ENCODE data around the gene SH3GL3. TPM values are rescaled to one million over a fixed set of nuclear protein-coding genes. Genes with fewer than 3 reads are reported as not detected.

The SH3GL3 gene
- total and polyA plus RNA-seq, 2 of the 13 experiments (the other 11 are each of a cell fraction or from before 2014, with no cell fraction given), result not detected

DNA sequence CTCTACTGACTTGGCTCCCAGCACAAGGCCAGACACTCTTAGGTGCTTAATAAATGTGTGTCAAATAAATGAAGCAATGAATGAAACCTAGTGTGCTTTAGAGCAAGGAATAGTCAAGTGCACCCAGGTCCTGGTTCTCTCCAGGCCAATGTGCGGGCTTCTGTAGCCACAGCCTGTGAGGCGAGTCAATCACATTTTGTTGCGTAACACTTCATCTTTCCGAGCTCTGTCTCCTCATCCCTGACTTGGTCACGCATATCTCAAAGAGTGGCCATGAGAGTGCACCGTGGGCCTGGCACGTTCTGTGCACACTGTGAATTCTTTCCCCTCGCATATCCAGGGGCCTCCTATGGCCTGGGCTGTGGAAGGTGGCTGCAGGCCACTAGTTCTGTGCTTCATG lies 11.4 kb upstream of the SH3GL3 start:
- H3K9me3 ChIP-seq (ENCODE audit: low read length), result no peaks in the 10 kb centered on the region
- DNase-seq (ENCODE audit: low spot score) (no peak), FAIRE-seq (no peak), ATAC-seq (no peak)
- TF ChIP-seq ZNF496 (CRISPR knock-in tag; IDR thresholded peaks at IDR 0.05; ENCODE audit: insufficient replicate concordance) (no peak), CEBPB (IDR thresholded peaks at IDR 0.05; ENCODE audit: borderline replicate concordance, low read depth, low read length) (peak; percentile 81), CEBPG (CRISPR knock-in tag; IDR thresholded peaks at IDR 0.05) (peak; percentile 48; the same call in 1 of the 2 replicates)
- POLR2A ChIA-PET, result no interaction called here
- no peak overlapping the region for H3K4me2 ChIP-seq (ENCODE audit: low read depth, low read length)
- H3K4me1 ChIP-seq (ENCODE audit: insufficient read depth, low read length), result no peaks in the 10 kb centered on the region
- peaks cover 1 to 12% of the 10 kb centered on the region in 2 experiments; a peak in 1 of 5 replicates for H3K27me3 ChIP-seq (ENCODE audit: control insufficient read depth in 1 of 2, insufficient read depth in 2 of 2, low read length in 2 of 2)
- H3K36me3 ChIP-seq (replicated peaks in 1 of 2; ENCODE audit: control insufficient read depth in 1 of 2, insufficient read depth in 2 of 2, low read length in 2 of 2), result no peaks in the 10 kb centered on the region
- H3K27ac ChIP-seq (ENCODE audit: extremely low read length, insufficient read depth, low read length), result no peak overlapping the region
- no peak overlapping the region for H3K4me3 ChIP-seq (replicated peaks in 1 of 3; ENCODE audit: insufficient read depth in 1 of 3, low read depth in 2 of 3, low read length in 3 of 3)
- no peak overlapping the region for H3K9ac ChIP-seq (ENCODE audit: insufficient read depth, low read depth, low read length)
- CTCF ChIA-PET (ENCODE audit: low intra/inter-chr PET ratio, low total read pairs), result interaction anchor here (1.2 kb wide), 1 partner anchor 187 kb away, joined by 4 read pairs; no protein-coding TSS in a partner anchor
- WGBS (ENCODE audit: low lambda C conversion rate), result 8% methylated on average over 6 of the region's 8 CpGs
- BruUV-seq (replicated peaks), result no TSS peak
- H4K20me1 ChIP-seq (ENCODE audit: insufficient read depth, low read length), result no peaks in the 10 kb centered on the region
- no peak overlapping the region for H2AFZ ChIP-seq (ENCODE audit: low read length)
- in situ Hi-C loops (cut with HindIII; ENCODE audit: extremely low pct_ligation_motif_present, low pct_unique_long_range_greater_than_20kb) (loop anchor here (5.0 kb wide), 1 partner anchor 122 kb away; no protein-coding TSS in a partner anchor), intact Hi-C loops (cut with micrococcal nuclease; ENCODE audit: unreplicated experiment) (loop anchor here (5.0 kb wide), 1 partner anchor 188 kb away; no protein-coding TSS in a partner anchor)
- H3K79me2 ChIP-seq (ENCODE audit: insufficient read depth, low read length), result no peaks in the 10 kb centered on the region

DNA sequence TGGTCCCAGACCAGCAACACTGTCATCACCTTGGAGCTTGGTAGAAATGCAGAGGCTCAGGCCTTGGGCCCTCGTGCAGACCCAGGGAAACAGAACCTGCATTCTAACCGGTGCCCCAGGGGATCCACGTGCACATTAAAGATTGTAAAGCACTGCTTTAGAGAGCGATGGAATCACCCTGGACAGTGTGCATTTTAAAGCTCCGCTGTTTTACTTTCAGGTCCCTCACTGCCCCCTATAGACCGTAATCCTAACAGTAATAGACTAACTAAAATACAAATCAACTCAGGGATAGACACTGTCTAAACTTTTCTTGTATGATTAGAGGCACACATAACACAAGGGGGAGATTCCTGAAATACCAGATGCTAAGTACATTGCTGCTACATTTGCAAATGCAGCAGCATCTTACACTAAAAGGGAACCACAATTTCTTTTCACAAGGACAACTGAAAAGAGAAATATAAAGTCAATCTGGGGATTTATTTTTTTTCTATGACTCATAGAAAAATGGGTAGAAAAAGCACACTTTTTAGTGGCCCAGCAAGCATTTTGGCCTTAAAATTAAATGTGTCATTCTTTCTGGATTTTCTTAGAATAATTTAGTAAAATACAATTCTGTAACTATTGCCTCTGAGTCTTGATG lies 10.5 kb upstream of the SH3GL3 start:
- no peaks in the 10 kb centered on the region for H3K79me2 ChIP-seq (ENCODE audit: insufficient read depth, low read length)
- in situ Hi-C loops (cut with HindIII; ENCODE audit: extremely low pct_ligation_motif_present, low pct_unique_long_range_greater_than_20kb), result loop anchor here (5.0 kb wide), 1 partner anchor 121 kb away; no protein-coding TSS in a partner anchor
- TF ChIP-seq ZNF672 (CRISPR knock-in tag; IDR thresholded peaks at IDR 0.05) (no peak), GZF1 (CRISPR knock-in tag; IDR thresholded peaks at IDR 0.05) (no peak), ZNF574 (CRISPR knock-in tag; IDR thresholded peaks at IDR 0.05) (no peak), STAG1 (CRISPR knock-in tag; IDR thresholded peaks at IDR 0.05) (peak; percentile 35; the same call in 1 of the 2 replicates)
- TF ChIP-seq, protein P1, sequence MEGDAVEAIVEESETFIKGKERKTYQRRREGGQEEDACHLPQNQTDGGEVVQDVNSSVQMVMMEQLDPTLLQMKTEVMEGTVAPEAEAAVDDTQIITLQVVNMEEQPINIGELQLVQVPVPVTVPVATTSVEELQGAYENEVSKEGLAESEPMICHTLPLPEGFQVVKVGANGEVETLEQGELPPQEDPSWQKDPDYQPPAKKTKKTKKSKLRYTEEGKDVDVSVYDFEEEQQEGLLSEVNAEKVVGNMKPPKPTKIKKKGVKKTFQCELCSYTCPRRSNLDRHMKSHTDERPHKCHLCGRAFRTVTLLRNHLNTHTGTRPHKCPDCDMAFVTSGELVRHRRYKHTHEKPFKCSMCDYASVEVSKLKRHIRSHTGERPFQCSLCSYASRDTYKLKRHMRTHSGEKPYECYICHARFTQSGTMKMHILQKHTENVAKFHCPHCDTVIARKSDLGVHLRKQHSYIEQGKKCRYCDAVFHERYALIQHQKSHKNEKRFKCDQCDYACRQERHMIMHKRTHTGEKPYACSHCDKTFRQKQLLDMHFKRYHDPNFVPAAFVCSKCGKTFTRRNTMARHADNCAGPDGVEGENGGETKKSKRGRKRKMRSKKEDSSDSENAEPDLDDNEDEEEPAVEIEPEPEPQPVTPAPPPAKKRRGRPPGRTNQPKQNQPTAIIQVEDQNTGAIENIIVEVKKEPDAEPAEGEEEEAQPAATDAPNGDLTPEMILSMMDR (CRISPR knock-in tag; IDR thresholded peaks at IDR 0.05), result peak; percentile 38
- H3K27ac ChIP-seq (ENCODE audit: extremely low read length, insufficient read depth, low read length), result no peak overlapping the region
- H3K36me3 ChIP-seq (replicated peaks in 1 of 2; ENCODE audit: control insufficient read depth in 1 of 2, insufficient read depth in 2 of 2, low read length in 2 of 2), result no peaks in the 10 kb centered on the region
- WGBS (ENCODE audit: low lambda C conversion rate), result 5% methylated on average over 5 of the region's 6 CpGs
- no peaks in the 10 kb centered on the region for H3K9me3 ChIP-seq (ENCODE audit: low read length)
- CTCF ChIA-PET (ENCODE audit: low intra/inter-chr PET ratio, low total read pairs), result interaction anchor here (1.2 kb wide), 1 partner anchor 188 kb away, joined by 4 read pairs; no protein-coding TSS in a partner anchor
- peak; percentile 7 for DNase-seq (ENCODE audit: low spot score)
- FAIRE-seq, result no peak
- peak; percentile 77 for ATAC-seq
- H3K27me3 ChIP-seq (ENCODE audit: control insufficient read depth in 1 of 2, insufficient read depth in 2 of 2, low read length in 2 of 2), result peaks cover 1 to 12% of the 10 kb centered on the region in 2 experiments; a peak in 1 of 5 replicates
- H3K9ac ChIP-seq (ENCODE audit: insufficient read depth, low read depth, low read length), result no peak overlapping the region
- H3K4me2 ChIP-seq (ENCODE audit: low read depth, low read length), result no peak overlapping the region
- no peaks in the 10 kb centered on the region for H3K4me1 ChIP-seq (ENCODE audit: insufficient read depth, low read length)
- POLR2A ChIA-PET, result no interaction called here
- BruUV-seq (replicated peaks), result no TSS peak
- H3K4me3 ChIP-seq (replicated peaks in 1 of 3; ENCODE audit: insufficient read depth in 1 of 3, low read depth in 2 of 3, low read length in 3 of 3), result no peak overlapping the region
- no peaks in the 10 kb centered on the region for H4K20me1 ChIP-seq (ENCODE audit: insufficient read depth, low read length)
- H2AFZ ChIP-seq (ENCODE audit: low read length), result no peak overlapping the region
- intact Hi-C loops (cut with micrococcal nuclease; ENCODE audit: unreplicated experiment), result loop anchor here (5.0 kb wide), 1 partner anchor 189 kb away; no protein-coding TSS in a partner anchor

Data from HepG2 (cell line).